Measurements from ENCODE around the gene GALNT18.

Gene GALNT18

DNA sequence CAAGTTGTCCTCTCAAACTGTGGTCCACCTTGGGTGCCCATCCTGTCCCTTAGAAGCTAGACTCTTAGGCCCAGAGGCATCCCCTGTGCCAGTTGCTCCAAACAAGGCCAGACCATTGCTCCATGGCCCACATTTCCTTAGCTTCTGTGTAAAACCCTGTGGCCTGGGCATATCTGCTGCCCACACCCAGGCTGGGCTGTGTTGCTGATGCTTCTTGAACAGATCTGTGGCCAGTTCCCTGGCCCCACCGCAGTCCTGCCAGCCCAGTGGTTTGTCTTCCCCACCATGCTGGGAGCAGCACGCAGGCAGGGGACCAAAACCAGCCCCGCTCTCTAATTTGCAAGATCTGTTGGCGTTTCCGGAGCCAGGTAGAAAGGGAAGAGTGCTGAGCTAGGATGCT, 341.0 kb downstream of the GALNT18 start:
- H3K4me2 ChIP-seq = no peak overlapping the region
- no peak overlapping the region for H2AFZ ChIP-seq (ENCODE audit: low read depth)
- TF ChIP-seq, protein P1, sequence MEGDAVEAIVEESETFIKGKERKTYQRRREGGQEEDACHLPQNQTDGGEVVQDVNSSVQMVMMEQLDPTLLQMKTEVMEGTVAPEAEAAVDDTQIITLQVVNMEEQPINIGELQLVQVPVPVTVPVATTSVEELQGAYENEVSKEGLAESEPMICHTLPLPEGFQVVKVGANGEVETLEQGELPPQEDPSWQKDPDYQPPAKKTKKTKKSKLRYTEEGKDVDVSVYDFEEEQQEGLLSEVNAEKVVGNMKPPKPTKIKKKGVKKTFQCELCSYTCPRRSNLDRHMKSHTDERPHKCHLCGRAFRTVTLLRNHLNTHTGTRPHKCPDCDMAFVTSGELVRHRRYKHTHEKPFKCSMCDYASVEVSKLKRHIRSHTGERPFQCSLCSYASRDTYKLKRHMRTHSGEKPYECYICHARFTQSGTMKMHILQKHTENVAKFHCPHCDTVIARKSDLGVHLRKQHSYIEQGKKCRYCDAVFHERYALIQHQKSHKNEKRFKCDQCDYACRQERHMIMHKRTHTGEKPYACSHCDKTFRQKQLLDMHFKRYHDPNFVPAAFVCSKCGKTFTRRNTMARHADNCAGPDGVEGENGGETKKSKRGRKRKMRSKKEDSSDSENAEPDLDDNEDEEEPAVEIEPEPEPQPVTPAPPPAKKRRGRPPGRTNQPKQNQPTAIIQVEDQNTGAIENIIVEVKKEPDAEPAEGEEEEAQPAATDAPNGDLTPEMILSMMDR (conservative IDR thresholded peaks at IDR 0.05; ENCODE audit: low read depth, low read length) = no peak
- H3K27me3 ChIP-seq (ENCODE audit: insufficient read depth, low read depth) = no peaks in the 10 kb centered on the region
- no peak overlapping the region for H3K4me3 ChIP-seq (IDR thresholded peaks at IDR 0.05; ENCODE audit: insufficient read depth, low read depth, low read length)
- no peaks in the 10 kb centered on the region for H4K20me1 ChIP-seq (ENCODE audit: insufficient read depth)
- no peaks in the 10 kb centered on the region for H3K4me1 ChIP-seq (ENCODE audit: low read depth, poor library complexity, severe bottlenecking)
- H3K9ac ChIP-seq = no peak overlapping the region
- H3K27ac ChIP-seq = no peak overlapping the region
- no peaks in the 10 kb centered on the region for H3K36me3 ChIP-seq (ENCODE audit: insufficient read depth)
- H3K79me2 ChIP-seq (ENCODE audit: insufficient read depth, low read depth) = no peaks in the 10 kb centered on the region

DNA sequence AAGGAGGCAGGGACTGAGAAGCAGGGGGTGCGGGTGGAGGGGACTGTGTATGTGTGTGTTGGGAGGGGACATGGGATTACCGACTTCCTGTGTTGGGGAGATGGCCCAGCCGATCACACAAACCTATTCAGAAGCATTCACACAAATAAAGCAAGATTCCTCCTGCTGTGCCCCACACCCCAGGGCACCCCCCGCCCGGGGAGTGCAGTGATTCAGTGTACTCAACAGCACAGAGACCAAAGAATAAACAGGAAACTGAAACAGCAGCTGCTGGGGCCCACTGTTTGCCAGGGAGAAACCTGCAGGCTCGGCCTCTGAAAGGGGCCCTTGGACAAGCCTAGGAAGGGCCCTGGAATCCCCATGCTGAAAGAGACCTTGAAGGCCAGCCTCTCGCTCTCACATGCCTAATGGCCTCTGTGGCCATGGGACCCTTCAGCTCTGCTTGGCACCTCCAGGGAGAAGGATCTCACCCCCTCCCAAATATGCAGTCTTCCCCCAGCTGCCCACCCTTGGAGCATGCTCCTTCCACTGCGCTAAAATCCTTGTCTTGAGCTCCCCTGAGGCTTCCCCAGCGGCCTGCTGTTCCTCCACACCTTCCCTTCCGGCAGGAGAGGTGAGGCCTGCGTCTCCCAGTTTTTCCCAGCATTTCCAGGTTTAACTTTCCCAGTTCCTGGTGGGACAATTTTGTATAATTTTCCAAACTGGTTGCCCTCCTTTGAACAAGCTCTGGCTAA, 341.7 kb downstream of the GALNT18 start:
- H3K36me3 ChIP-seq (ENCODE audit: insufficient read depth) = no peaks in the 10 kb centered on the region
- no peak overlapping the region for H2AFZ ChIP-seq (ENCODE audit: low read depth)
- H3K27me3 ChIP-seq (ENCODE audit: insufficient read depth, low read depth) = no peaks in the 10 kb centered on the region
- no peaks in the 10 kb centered on the region for H4K20me1 ChIP-seq (ENCODE audit: insufficient read depth)
- TF ChIP-seq, protein P1 (conservative IDR thresholded peaks at IDR 0.05; ENCODE audit: low read depth, low read length) = no peak
- H3K27ac ChIP-seq = no peak overlapping the region
- H3K4me1 ChIP-seq (ENCODE audit: low read depth, poor library complexity, severe bottlenecking) = no peaks in the 10 kb centered on the region
- H3K79me2 ChIP-seq (ENCODE audit: insufficient read depth, low read depth) = no peaks in the 10 kb centered on the region
- no peak overlapping the region for H3K4me3 ChIP-seq (IDR thresholded peaks at IDR 0.05; ENCODE audit: insufficient read depth, low read depth, low read length)
- no peak overlapping the region for H3K9ac ChIP-seq
- no peak overlapping the region for H3K4me2 ChIP-seq

DNA sequence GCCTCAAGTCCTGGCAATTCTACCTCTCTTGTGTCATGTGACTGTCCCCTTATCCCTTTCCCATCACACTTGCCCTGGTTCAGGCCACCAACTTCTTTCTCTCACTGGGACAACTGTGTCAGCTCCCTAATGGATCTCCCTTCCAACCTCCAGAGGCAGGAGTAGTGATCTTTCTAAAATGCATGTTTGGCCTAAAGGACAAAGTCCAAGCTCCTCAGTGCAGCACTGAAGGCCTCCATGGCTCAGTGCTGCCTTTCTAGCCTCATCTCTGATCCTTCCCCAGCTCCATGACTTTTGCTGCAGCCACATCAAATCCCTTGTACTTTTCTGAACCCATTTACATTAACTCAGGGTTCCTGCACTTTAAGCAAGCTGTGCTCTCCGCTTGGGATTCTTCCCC, 349.6 kb downstream of the GALNT18 start:
- Histone ChIP-seq H3K4me2 (no peak overlapping the region), H3K36me3 (ENCODE audit: insufficient read depth) (no peaks in the 10 kb centered on the region), H3K27me3 (ENCODE audit: insufficient read depth, low read depth) (no peaks in the 10 kb centered on the region), H2AFZ (ENCODE audit: low read depth) (no peak overlapping the region), H3K9ac (no peak overlapping the region), H4K20me1 (ENCODE audit: insufficient read depth) (no peaks in the 10 kb centered on the region), H3K79me2 (ENCODE audit: insufficient read depth, low read depth) (no peaks in the 10 kb centered on the region), H3K4me1 (ENCODE audit: low read depth, poor library complexity, severe bottlenecking) (no peaks in the 10 kb centered on the region), H3K4me3 (IDR thresholded peaks at IDR 0.05; ENCODE audit: insufficient read depth, low read depth, low read length) (no peak overlapping the region), H3K27ac (no peak overlapping the region)
- TF ChIP-seq, protein P1 (conservative IDR thresholded peaks at IDR 0.05; ENCODE audit: low read depth, low read length) = no peak

DNA sequence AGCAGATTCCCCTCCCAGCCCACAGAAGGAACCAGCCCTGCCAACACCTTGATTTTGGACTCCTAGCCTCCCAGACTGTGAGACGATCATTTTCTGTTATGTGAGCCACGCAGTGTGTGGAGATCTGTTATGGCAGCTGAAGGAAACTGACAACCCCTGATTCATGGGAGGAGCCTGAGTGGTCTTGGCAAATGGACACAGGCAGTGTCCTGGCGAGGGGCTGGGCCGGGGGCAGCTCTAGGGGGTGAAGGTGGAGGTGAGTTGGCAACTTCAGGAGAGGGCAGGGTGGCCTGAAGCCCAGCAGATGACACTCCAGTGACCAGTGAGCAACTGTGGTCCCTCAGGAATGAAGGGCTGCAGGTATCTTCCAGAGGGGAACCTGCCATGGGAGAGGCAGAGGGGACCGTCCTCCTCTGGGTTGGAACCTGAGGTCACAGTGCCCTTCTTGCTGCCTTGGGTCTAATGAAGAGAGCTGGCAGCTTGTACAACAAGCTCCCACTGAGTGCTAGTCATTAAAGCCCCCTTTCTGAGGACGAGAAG, 351.5 kb downstream of the GALNT18 start:
- no peaks in the 10 kb centered on the region for H3K36me3 ChIP-seq (ENCODE audit: insufficient read depth)
- no peak overlapping the region for H3K27ac ChIP-seq
- no peaks in the 10 kb centered on the region for H3K79me2 ChIP-seq (ENCODE audit: insufficient read depth, low read depth)
- no peak overlapping the region for H3K9ac ChIP-seq
- no peaks in the 10 kb centered on the region for H3K4me1 ChIP-seq (ENCODE audit: low read depth, poor library complexity, severe bottlenecking)
- H4K20me1 ChIP-seq (ENCODE audit: insufficient read depth) = no peaks in the 10 kb centered on the region
- no peak overlapping the region for H3K4me2 ChIP-seq
- H3K4me3 ChIP-seq (IDR thresholded peaks at IDR 0.05; ENCODE audit: insufficient read depth, low read depth, low read length) = no peak overlapping the region
- TF ChIP-seq, protein P1 (conservative IDR thresholded peaks at IDR 0.05; ENCODE audit: low read depth, low read length) = no peak
- H2AFZ ChIP-seq (ENCODE audit: low read depth) = no peak overlapping the region
- H3K27me3 ChIP-seq (ENCODE audit: insufficient read depth, low read depth) = no peaks in the 10 kb centered on the region

All from KMS-11 (cell line).